ENCODE data around the gene NEGR1.

- TF ChIP-seq, protein P1, sequence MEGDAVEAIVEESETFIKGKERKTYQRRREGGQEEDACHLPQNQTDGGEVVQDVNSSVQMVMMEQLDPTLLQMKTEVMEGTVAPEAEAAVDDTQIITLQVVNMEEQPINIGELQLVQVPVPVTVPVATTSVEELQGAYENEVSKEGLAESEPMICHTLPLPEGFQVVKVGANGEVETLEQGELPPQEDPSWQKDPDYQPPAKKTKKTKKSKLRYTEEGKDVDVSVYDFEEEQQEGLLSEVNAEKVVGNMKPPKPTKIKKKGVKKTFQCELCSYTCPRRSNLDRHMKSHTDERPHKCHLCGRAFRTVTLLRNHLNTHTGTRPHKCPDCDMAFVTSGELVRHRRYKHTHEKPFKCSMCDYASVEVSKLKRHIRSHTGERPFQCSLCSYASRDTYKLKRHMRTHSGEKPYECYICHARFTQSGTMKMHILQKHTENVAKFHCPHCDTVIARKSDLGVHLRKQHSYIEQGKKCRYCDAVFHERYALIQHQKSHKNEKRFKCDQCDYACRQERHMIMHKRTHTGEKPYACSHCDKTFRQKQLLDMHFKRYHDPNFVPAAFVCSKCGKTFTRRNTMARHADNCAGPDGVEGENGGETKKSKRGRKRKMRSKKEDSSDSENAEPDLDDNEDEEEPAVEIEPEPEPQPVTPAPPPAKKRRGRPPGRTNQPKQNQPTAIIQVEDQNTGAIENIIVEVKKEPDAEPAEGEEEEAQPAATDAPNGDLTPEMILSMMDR (IDR thresholded peaks at IDR 0.05), result no peak
- TF ChIP-seq POLR2AphosphoS5 (IDR thresholded peaks at IDR 0.05) (no peak), POLR2A (IDR thresholded peaks at IDR 0.05) (no peak), EP300 (IDR thresholded peaks at IDR 0.05) (no peak)
Observed at GRCh38 chr1:71434240-71434639, 848.1 kb downstream of the NEGR1 start.
